Stimulated activated naive CD8-positive, alpha-beta T cell treated with anti-CD3 and anti-CD28 coated beads, Interleukin-15, Interleukin-2, amounts not matched to agents 100 U/mL and 50 U/mL, for 24 hours (primary cell): Measurements from ENCODE around the gene CCNH.

Source experiments
- ATAC-seq: fragments of 150-1000 bp; cut with Tn5 transposase; one replicate; pipeline ENCODE4 v1.10.0; 2021
- DNase-seq: peaks from one replicate; pipeline ENCODE4 v3.0.0; 2021

CCNH gene

GRCh38 chr5:87360132-87360531 lies 52.6 kb downstream of the CCNH start:
- no peak for DNase-seq
- ATAC-seq = no peak

- DNase-seq = no peak
- no peak for ATAC-seq
Observed at GRCh38 chr5:87359106-87359505, 53.6 kb downstream of the CCNH start.

GRCh38 chr5:87354496-87354895 lies 58.2 kb downstream of the CCNH start:
- ATAC-seq (no peak), DNase-seq (no peak)

- DNase-seq (no peak), ATAC-seq (no peak)
Observed at GRCh38 chr5:87347841-87348240, 64.9 kb downstream of the CCNH start.

- ATAC-seq = no peak
- no peak for DNase-seq
Observed at GRCh38 chr5:87347272-87347671, 65.5 kb downstream of the CCNH start.
